Measurements from ENCODE around the gene PLAAT2. TPM values are rescaled to one million over a fixed set of nuclear protein-coding genes. Genes with fewer than 3 reads are reported as not detected.
"Not testable (repeated sequence)": the region's sequence is repeated elsewhere in the genome, so short reads cannot be mapped to it uniquely, and the experiment has no call there.

The PLAAT2 gene
- total and polyA plus RNA-seq, 4 donors: 0.32 to 0.44 TPM; not detected in 2

- Histone ChIP-seq H3K9ac (ENCODE audit: low read depth in 1 of 2, low read length in 2 of 2) (no peak overlapping the region), H3K4me3 (ENCODE audit: low read depth in 1 of 3, low read length in 3 of 3) (no peak overlapping the region), H3K27me3 (ENCODE audit: control insufficient read depth in 4 of 4, insufficient read depth in 4 of 4, low read length in 3 of 4) (no peaks in the 10 kb centered on the region), H3K36me3 (ENCODE audit: control insufficient read depth in 4 of 4, insufficient read depth in 3 of 4, low read depth in 1 of 4, low read length in 3 of 4) (peaks cover 0 to 10% (median 9%) of the 10 kb centered on the region in 4 donors), H3K4me1 (ENCODE audit: control insufficient read depth in 4 of 4, insufficient read depth in 4 of 4, low read length in 3 of 4) (no peaks in the 10 kb centered on the region), H3K27ac (ENCODE audit: low read depth in 1 of 2, low read length in 2 of 2) (no peak overlapping the region), H3K9me3 (ENCODE audit: control insufficient read depth in 4 of 4, low read length in 3 of 4) (no peaks in the 10 kb centered on the region)
- 86% methylated on average over 27 of the region's 27 CpGs for WGBS
- no peak for DNase-seq (ENCODE audit: low spot score)
- TF ChIP-seq NR2F2 (IDR thresholded peaks at IDR 0.05): peak; percentile 61
- no peak for TF ChIP-seq YY1 (IDR thresholded peaks at IDR 0.05)
- peak in 1 of 2 donors; percentile 8 for TF ChIP-seq RXRA (IDR thresholded peaks at IDR 0.05)
Measured at GRCh38 chr11:63551091-63551888, 11.9 kb downstream of the PLAAT2 start.

DNA sequence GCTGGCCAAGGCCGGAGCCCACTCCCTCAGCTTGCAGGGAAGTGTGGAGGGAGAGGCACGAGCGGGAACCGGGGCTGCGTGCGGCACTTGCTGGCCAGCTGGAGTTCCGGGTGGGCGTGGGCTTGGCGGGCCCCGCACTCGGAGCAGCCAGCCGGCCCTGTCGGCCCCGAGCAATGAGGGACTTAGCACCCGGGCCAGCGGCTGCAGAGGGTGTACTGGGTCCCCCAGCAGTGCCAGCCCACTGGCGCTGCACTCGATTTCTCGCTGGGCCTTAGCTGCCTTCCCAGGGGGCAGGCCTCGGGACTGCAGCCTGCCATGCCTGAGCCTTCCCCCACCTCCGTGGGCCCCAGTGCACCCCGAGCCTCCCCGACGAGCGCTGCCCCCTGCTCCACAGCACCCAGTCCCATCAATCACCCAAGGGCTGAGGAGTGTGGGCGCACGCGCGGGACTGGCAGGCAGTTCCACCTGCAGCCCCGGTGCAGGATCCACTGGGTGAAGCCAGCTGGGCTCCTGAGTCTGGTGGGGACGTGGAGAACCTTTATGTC is 13.0 kb downstream of the PLAAT2 start:
- not testable (repeated sequence) for H3K9me3 ChIP-seq (ENCODE audit: control insufficient read depth in 4 of 4, low read length in 3 of 4); H3K27me3 ChIP-seq (ENCODE audit: control insufficient read depth in 4 of 4, insufficient read depth in 4 of 4, low read length in 3 of 4); H3K9ac ChIP-seq (ENCODE audit: low read depth in 1 of 2, low read length in 2 of 2); H3K27ac ChIP-seq (ENCODE audit: low read depth in 1 of 2, low read length in 2 of 2); H3K4me3 ChIP-seq (ENCODE audit: low read depth in 1 of 3, low read length in 3 of 3); H3K4me1 ChIP-seq (ENCODE audit: control insufficient read depth in 4 of 4, insufficient read depth in 4 of 4, low read length in 3 of 4); DNase-seq (ENCODE audit: low spot score)
- 94% methylated on average over 31 of the region's 31 CpGs for WGBS
- H3K36me3 ChIP-seq (ENCODE audit: control insufficient read depth in 4 of 4, insufficient read depth in 3 of 4, low read depth in 1 of 4, low read length in 3 of 4): peaks cover 3 to 20% (median 17%) of the 10 kb centered on the region in 4 donors

GRCh38 chr11:63549411-63549810 is 13.8 kb downstream of the PLAAT2 start:
- 94% methylated on average over 4 of the region's 4 CpGs for WGBS
- H3K4me3 ChIP-seq (ENCODE audit: low read depth in 1 of 3, low read length in 3 of 3): no peak overlapping the region
- H3K36me3 ChIP-seq (ENCODE audit: control insufficient read depth in 4 of 4, insufficient read depth in 3 of 4, low read depth in 1 of 4, low read length in 3 of 4): peaks cover 3 to 28% (median 25%) of the 10 kb centered on the region in 4 donors
- no peak overlapping the region for H3K9ac ChIP-seq (ENCODE audit: low read depth in 1 of 2, low read length in 2 of 2)
- DNase-seq (ENCODE audit: low spot score): no peak
- TF ChIP-seq TAF1 (conservative IDR thresholded peaks at IDR 0.05) (no peak), MAX (IDR thresholded peaks at IDR 0.05) (no peak), FOXA2 (IDR thresholded peaks at IDR 0.05) (no peak), SP1 (IDR thresholded peaks at IDR 0.05) (no peak), EGR1 (IDR thresholded peaks at IDR 0.05; ENCODE audit: low read depth in 2 of 2) (no peak), FOXA1 (IDR thresholded peaks at IDR 0.05) (no peak), NR2F2 (IDR thresholded peaks at IDR 0.05) (no peak), ZBTB33 (IDR thresholded peaks at IDR 0.05) (no peak), RXRA (IDR thresholded peaks at IDR 0.05) (no peak), GABPA (IDR thresholded peaks at IDR 0.05 in 1 of 2, conservative IDR thresholded peaks at IDR 0.05 in 1 of 2) (no peak), YY1 (IDR thresholded peaks at IDR 0.05) (no peak), HNF4A (conservative IDR thresholded peaks at IDR 0.05) (no peak)
- TF ChIP-seq, protein P1, sequence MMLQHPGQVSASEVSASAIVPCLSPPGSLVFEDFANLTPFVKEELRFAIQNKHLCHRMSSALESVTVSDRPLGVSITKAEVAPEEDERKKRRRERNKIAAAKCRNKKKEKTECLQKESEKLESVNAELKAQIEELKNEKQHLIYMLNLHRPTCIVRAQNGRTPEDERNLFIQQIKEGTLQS (IDR thresholded peaks at IDR 0.05): no peak
- TF ChIP-seq, protein P2, sequence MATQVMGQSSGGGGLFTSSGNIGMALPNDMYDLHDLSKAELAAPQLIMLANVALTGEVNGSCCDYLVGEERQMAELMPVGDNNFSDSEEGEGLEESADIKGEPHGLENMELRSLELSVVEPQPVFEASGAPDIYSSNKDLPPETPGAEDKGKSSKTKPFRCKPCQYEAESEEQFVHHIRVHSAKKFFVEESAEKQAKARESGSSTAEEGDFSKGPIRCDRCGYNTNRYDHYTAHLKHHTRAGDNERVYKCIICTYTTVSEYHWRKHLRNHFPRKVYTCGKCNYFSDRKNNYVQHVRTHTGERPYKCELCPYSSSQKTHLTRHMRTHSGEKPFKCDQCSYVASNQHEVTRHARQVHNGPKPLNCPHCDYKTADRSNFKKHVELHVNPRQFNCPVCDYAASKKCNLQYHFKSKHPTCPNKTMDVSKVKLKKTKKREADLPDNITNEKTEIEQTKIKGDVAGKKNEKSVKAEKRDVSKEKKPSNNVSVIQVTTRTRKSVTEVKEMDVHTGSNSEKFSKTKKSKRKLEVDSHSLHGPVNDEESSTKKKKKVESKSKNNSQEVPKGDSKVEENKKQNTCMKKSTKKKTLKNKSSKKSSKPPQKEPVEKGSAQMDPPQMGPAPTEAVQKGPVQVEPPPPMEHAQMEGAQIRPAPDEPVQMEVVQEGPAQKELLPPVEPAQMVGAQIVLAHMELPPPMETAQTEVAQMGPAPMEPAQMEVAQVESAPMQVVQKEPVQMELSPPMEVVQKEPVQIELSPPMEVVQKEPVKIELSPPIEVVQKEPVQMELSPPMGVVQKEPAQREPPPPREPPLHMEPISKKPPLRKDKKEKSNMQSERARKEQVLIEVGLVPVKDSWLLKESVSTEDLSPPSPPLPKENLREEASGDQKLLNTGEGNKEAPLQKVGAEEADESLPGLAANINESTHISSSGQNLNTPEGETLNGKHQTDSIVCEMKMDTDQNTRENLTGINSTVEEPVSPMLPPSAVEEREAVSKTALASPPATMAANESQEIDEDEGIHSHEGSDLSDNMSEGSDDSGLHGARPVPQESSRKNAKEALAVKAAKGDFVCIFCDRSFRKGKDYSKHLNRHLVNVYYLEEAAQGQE (IDR thresholded peaks at IDR 0.05): no peak
- H3K27me3 ChIP-seq (ENCODE audit: control insufficient read depth in 4 of 4, insufficient read depth in 4 of 4, low read length in 3 of 4): no peaks in the 10 kb centered on the region
- H3K27ac ChIP-seq (ENCODE audit: low read depth in 1 of 2, low read length in 2 of 2): no peak overlapping the region
- H3K9me3 ChIP-seq (ENCODE audit: control insufficient read depth in 4 of 4, low read length in 3 of 4): no peaks in the 10 kb centered on the region
- H3K4me1 ChIP-seq (ENCODE audit: control insufficient read depth in 4 of 4, insufficient read depth in 4 of 4, low read length in 3 of 4): no peaks in the 10 kb centered on the region
